HG03175 (cell line): ENCODE results near the gene UGT1A1.
"Not testable (repeated sequence)": the region's sequence is repeated elsewhere in the genome, so short reads cannot be mapped to it uniquely, and the experiment has no call there.

Experiments used
- ATAC-seq: cut with Tn5 transposase; IDR thresholded peaks from one replicate; pipeline ENCODE4 v1.9.1; 2021; ENCODE audit warnings: mild to moderate bottlenecking, moderate library complexity; ENCODE audit not compliant: unreplicated experiment

The UGT1A1 gene

GRCh38 chr2:233760043-233760442, at the start of gene UGT1A1:
TSS of gene UGT1A1 (plus strand) at chr2:233760270. CDS start at chr2:233760288, 18 bp downstream.
- ATAC-seq, result no peak

- peak; percentile 62 for ATAC-seq
Observed at GRCh38 chr2:233711312-233712008, 48.6 kb upstream of the UGT1A1 start.

- no peak for ATAC-seq
Observed at GRCh38 chr2:233712611-233713261, 47.3 kb upstream of the UGT1A1 start, which contains the start of gene UGT1A5. TSS of gene UGT1A5 (plus strand) at chr2:233712907. CDS start at chr2:233712992, 85 bp downstream.

GRCh38 chr2:233713262-233713615, 46.8 kb upstream of the UGT1A1 start:
- no peak for ATAC-seq

- no peak for ATAC-seq
Observed at GRCh38 chr2:233714121-233714520, 45.9 kb upstream of the UGT1A1 start.

GRCh38 chr2:233718552-233718951, 41.5 kb upstream of the UGT1A1 start, which contains the start of gene UGT1A4:
TSS of gene UGT1A4 (plus strand) at chr2:233718736. CDS start at chr2:233718821, 85 bp downstream.
- ATAC-seq, result no peak

GRCh38 chr2:233728723-233729301, 31.3 kb upstream of the UGT1A1 start, which contains the start of gene UGT1A3:
TSS of gene UGT1A3 (plus strand) at chr2:233729042. CDS start at chr2:233729127, 85 bp downstream.
- ATAC-seq, result no peak

- ATAC-seq, result not testable (repeated sequence)
Observed at GRCh38 chr2:233736868-233737653, 23.0 kb upstream of the UGT1A1 start.

GRCh38 chr2:233740870-233741269, 19.2 kb upstream of the UGT1A1 start:
- no peak for ATAC-seq

GRCh38 chr2:233743464-233744259, 16.4 kb upstream of the UGT1A1 start:
- no peak for ATAC-seq

GRCh38 chr2:233745073-233745755, 14.9 kb upstream of the UGT1A1 start:
- ATAC-seq, result no peak

- not testable (repeated sequence) for ATAC-seq
Observed at GRCh38 chr2:233745838-233746237, 14.2 kb upstream of the UGT1A1 start.

GRCh38 chr2:233746475-233747282, 13.4 kb upstream of the UGT1A1 start:
- no peak for ATAC-seq

GRCh38 chr2:233747283-233747544, 12.9 kb upstream of the UGT1A1 start:
- ATAC-seq, result no peak

- not testable (repeated sequence) for ATAC-seq
Observed at GRCh38 chr2:233750689-233751088, 9.4 kb upstream of the UGT1A1 start.

- ATAC-seq, result not testable (repeated sequence)
Observed at GRCh38 chr2:233751212-233752009, 8.7 kb upstream of the UGT1A1 start.

- ATAC-seq, result no peak
Observed at GRCh38 chr2:233754872-233755611, 5.0 kb upstream of the UGT1A1 start.
